GM12878 (cell line): ENCODE data around the gene DBNL. TPM values are rescaled to one million over a fixed set of nuclear protein-coding genes. Genes with fewer than 3 reads are reported as not detected.

Source experiments
- ATAC-seq: fragments of 200-7000 bp; cut with Tn5 transposase; 3 replicates; pipeline ENCODE4 v1.9.1; 2020; ENCODE audit warnings: mild to moderate bottlenecking, moderate library complexity
- BruUV-seq: library from RNA; stranded (reverse); fragments of 400-500 nt; replicated peaks from 2 replicates; lab custom pipeline; 2021; lab: Mats Ljungman, UMichigan
- CTCF ChIA-PET: fragments of 300-600 bp; sonication (Branson Sonifier 250); formaldehyde crosslinking; extraction: SDS; loops from one replicate; lab custom pipeline; 2021; ENCODE audit warnings: inconsistent platforms; lab: Yijun Ruan, JAX
- POLR2A ChIA-PET: fragments of 350-600 bp; formaldehyde crosslinking; extraction: SDS; loops from one replicate; lab custom pipeline; 2021; ENCODE audit warnings: inconsistent platforms; lab: Charles Lee
- RAD21 ChIA-PET: fragments of 300-600 bp; sonication (Branson Sonifier 250); formaldehyde crosslinking; loops from one replicate; lab custom pipeline; 2023; ENCODE audit warnings: antibody characterized with exemption; ENCODE audit not compliant: unreplicated experiment; lab: Charles Lee
- SMC1A ChIA-PET: fragments of 300-600 bp; sonication (Branson Sonifier 250); formaldehyde crosslinking; loops from one replicate; lab custom pipeline; 2023; ENCODE audit not compliant: unreplicated experiment, uncharacterized antibody; lab: Charles Lee
- DNase-seq: peaks from one replicate; pipeline ENCODE4 v3.0.0-alpha.2; 2011; ENCODE audit warnings: low read depth, low spot score
- FAIRE-seq: peaks from 3 replicates; lab custom pipeline; 2011; peaks lifted over from hg19 to GRCh38; lab: Jason Lieb, UNC
- H2AFZ ChIP-seq: 2 replicates; pipeline ENCODE4 v1.6.0; 2011; ENCODE audit warnings: low read depth, low read length, control low read depth; ENCODE audit not compliant: control insufficient read depth
- H3K27ac ChIP-seq: 2 replicates; pipeline ENCODE4 v1.5.1; 2011; ENCODE audit warnings: control low read depth; ENCODE audit not compliant: control insufficient read depth, insufficient read depth
- H3K27me3 ChIP-seq, 2 experiments: replicated peaks in 1 of 2; 2 replicates each; pipeline versions ENCODE4 v1.6.0 to v1.6.1; 2011; ENCODE audit warnings: low read length in 1 of 2; ENCODE audit not compliant: control insufficient read depth in 2 of 2, insufficient read depth in 2 of 2
- H3K36me3 ChIP-seq, 2 experiments: 2 replicates each; pipeline ENCODE4 v1.5.1; 2011; ENCODE audit warnings: low read length in 1 of 2; ENCODE audit not compliant: control insufficient read depth in 2 of 2, insufficient read depth in 2 of 2
- H3K4me1 ChIP-seq: 2 replicates; pipeline ENCODE4 v1.6.1; 2011; ENCODE audit warnings: mild to moderate bottlenecking, low read length, moderate library complexity, mixed read lengths; ENCODE audit not compliant: control insufficient read depth, insufficient read depth
- H3K4me2 ChIP-seq: 2 replicates; pipeline ENCODE4 v1.6.0; 2011; ENCODE audit warnings: control low read depth; ENCODE audit not compliant: control insufficient read depth, insufficient read depth
- H3K4me3 ChIP-seq: fragments of 200-600 bp; sonication (generic); 2 replicates; pipeline ENCODE4 v1.5.1; 2016
- H3K79me2 ChIP-seq: 2 replicates; pipeline ENCODE4 v1.6.0; 2011; ENCODE audit warnings: low read length; ENCODE audit not compliant: control insufficient read depth, insufficient read depth
- H3K9ac ChIP-seq: 2 replicates; pipeline ENCODE4 v1.8.0; 2011; ENCODE audit warnings: low read length, control low read depth, mixed read lengths; ENCODE audit not compliant: control insufficient read depth, insufficient read depth
- H3K9me3 ChIP-seq: replicated peaks from 3 replicates; pipeline ENCODE4 v1.5.1; 2011; ENCODE audit warnings: mild to moderate bottlenecking, low read length; ENCODE audit not compliant: control insufficient read depth, insufficient read depth
- H4K20me1 ChIP-seq: 2 replicates; pipeline ENCODE4 v1.6.0; 2011; ENCODE audit not compliant: control insufficient read depth, insufficient read depth
- IKZF1 ChIP-seq: fragments of 450-650 bp; conservative IDR thresholded peaks from 2 replicates; pipeline ENCODE4 v1.6.1; 2017; ENCODE audit warnings: antibody characterized with exemption, mild to moderate bottlenecking
- RAD21 ChIP-seq: IDR thresholded peaks from 2 replicates; pipeline ENCODE4 v1.6.1; 2011; ENCODE audit warnings: mild to moderate bottlenecking, low read depth, low read length, moderate library complexity; ENCODE audit not compliant: insufficient read depth
- SMARCA5 ChIP-seq: fragments of 450-650 bp; IDR thresholded peaks from 2 replicates; pipeline ENCODE4 v1.6.1; 2017; ENCODE audit warnings: mild to moderate bottlenecking
- STAT1 ChIP-seq: fragments of 450-650 bp; conservative IDR thresholded peaks from 2 replicates; pipeline ENCODE4 v1.6.1; 2014; ENCODE audit warnings: antibody characterized with exemption, mild to moderate bottlenecking
- WGBS: methylation state at CpG from one replicate; pipeline ENCODE4 v1.1.6; 2016; ENCODE audit warnings: low lambda C conversion rate; ENCODE audit not compliant: insufficient replicate concordance, insufficient coverage; ENCODE audit errors: missing lambda C conversion rate; 5-methylcytosine and 5-hydroxymethylcytosine counted together
- in situ Hi-C: fragments of 300-500 bp; cut with MboI; formaldehyde crosslinking; loops from 9 replicates; pipeline ENCODE4 v1.14.3; 2018; ENCODE audit warnings: mixed read lengths
- intact Hi-C: fragments of 100-400 bp; cut with micrococcal nuclease; formaldehyde crosslinking; loops from one replicate; pipeline ENCODE4 v1.14.2; 2022; ENCODE audit not compliant: unreplicated experiment
- polyA plus RNA-seq, 11 experiments: library from polyadenylated mRNA; depleted of rRNA in 4 of 11; unstranded in 6 of 11; stranded (reverse) in 5 of 11; fragments of >200 nt; fragmentation: Nextera tagmentation in 4 of 11; fragmentation: Illumina TruSeq in 1 of 11; extraction: Ambion mirVana in 4 of 11; extraction: Trizol in 1 of 11; gene quantifications; 1 replicate in 1 of 11; 2 replicates in 10 of 11; pipeline versions ENCODE4 v1.2.1 to v1.2.3, GENCODE V29; 2011 to 2016; ENCODE audit warnings: inconsistent platforms in 2 of 11, missing spikeins in 2 of 11, low read depth in 1 of 11
- total RNA-seq, 4 experiments: library from RNA; depleted of rRNA in 3 of 4; stranded (reverse); fragments of >200 nt in 3 of 4; fragmentation: Illumina TruSeq in 1 of 4; extraction: Trizol in 1 of 4; gene quantifications; 2 replicates each; pipeline versions ENCODE4 v1.2.1 to v1.2.3, GENCODE V29; 2013 to 2021
- TF ChIP-seq, protein P1 (sequence below): IDR thresholded peaks from 2 replicates; pipeline ENCODE4 v1.6.1; 2011; ENCODE audit warnings: low read depth, mild to moderate bottlenecking, low read length, moderate library complexity, borderline replicate concordance; ENCODE audit errors: extremely low read depth

Gene DBNL
- total and polyA plus RNA-seq, 10 of the 15 experiments (the other 5 are each of a cell fraction or from before 2014, with no cell fraction given) = 4.1 to 179 (median 84.3) TPM

DNA sequence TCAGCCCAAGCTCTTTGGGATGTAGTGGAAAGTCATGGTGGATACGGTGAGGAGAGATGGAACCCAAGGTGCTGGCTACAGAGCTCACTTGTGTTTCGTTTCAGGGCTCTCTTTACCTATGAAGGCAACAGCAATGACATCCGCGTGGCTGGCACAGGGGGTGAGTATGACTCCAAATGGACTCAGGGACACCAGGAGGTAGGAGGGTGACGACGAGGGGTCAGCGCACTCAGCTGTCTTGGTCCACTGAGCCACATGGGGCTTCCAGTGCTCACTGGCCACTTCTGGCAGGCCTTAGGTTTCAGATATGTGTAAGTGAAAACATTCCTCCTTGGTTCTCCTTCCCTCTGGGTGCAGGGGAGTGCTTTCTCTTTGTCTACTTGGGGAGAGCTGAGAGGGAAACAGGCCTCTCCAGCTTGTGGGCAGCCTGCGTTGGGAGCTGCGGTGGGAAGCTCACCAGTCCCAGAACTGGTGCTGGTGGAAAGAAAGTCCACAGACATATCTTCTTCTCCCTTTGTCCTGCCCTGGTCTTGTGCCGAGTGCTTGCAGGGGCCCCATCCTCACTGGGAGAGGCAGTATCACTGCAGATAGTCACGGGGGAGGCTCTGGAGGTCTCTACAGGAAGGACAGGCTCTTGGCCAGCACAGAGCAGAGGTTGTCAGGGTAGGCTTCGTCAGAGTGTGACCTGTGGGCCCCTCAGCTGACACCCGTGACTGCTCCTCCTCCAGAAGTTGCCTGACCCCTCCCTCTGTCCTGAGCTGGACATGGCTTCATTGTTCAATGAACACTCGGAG, 5.8 kb downstream of the DBNL start:
- 77% methylated on average over 14 of the region's 14 CpGs for WGBS
- peaks cover 15% of the 10 kb centered on the region for H3K4me1 ChIP-seq
- intact Hi-C loops (no loop called here), in situ Hi-C loops (no loop called here)
- SMC1A ChIA-PET = no interaction called here
- H2AFZ ChIP-seq = no peak overlapping the region
- CTCF ChIA-PET = interaction anchor here (0.9 kb wide), 1 partner anchor 167 kb away, joined by 3 read pairs; no protein-coding TSS in a partner anchor
- no peak for FAIRE-seq
- RAD21 ChIA-PET = no interaction called here
- peaks cover 18 to 34% of the 10 kb centered on the region in 2 experiments for H3K36me3 ChIP-seq
- no TSS peak for BruUV-seq
- H3K4me3 ChIP-seq = no peak overlapping the region
- no peaks in the 10 kb centered on the region for H3K27me3 ChIP-seq
- no peak for DNase-seq
- TF ChIP-seq, protein P1, sequence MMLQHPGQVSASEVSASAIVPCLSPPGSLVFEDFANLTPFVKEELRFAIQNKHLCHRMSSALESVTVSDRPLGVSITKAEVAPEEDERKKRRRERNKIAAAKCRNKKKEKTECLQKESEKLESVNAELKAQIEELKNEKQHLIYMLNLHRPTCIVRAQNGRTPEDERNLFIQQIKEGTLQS = no peak
- TF ChIP-seq STAT1 = no peak
- TF ChIP-seq SMARCA5 = no peak
- TF ChIP-seq RAD21 = no peak
- TF ChIP-seq IKZF1 = no peak
- no peak overlapping the region for H3K27ac ChIP-seq
- POLR2A ChIA-PET = interaction anchor here (1.2 kb wide), 1 partner anchor 14 kb away, joined by 3 read pairs; no protein-coding TSS in a partner anchor
- H3K9me3 ChIP-seq = no peaks in the 10 kb centered on the region; the same call in 2 of the 3 replicates
- ATAC-seq = no peak
- peaks cover 39% of the 10 kb centered on the region for H3K79me2 ChIP-seq
- H4K20me1 ChIP-seq = peaks cover 14% of the 10 kb centered on the region
- H3K4me2 ChIP-seq = no peak overlapping the region
- H3K9ac ChIP-seq = no peak overlapping the region
